Measurements from ENCODE around the gene ERBB4. TPM values are rescaled to one million over a fixed set of nuclear protein-coding genes. Genes with fewer than 3 reads are reported as not detected.

Gene ERBB4
- total RNA-seq, 1 experiment from 2014 or later = 0.04 TPM

- H3K14ac ChIP-seq (ENCODE audit: insufficient read depth, low read length) = no peak overlapping the region
- no peak overlapping the region for H2BK15ac ChIP-seq (ENCODE audit: low read depth, low read length)
- H3K4me1 ChIP-seq (ENCODE audit: insufficient read depth, low read length) = no peaks in the 10 kb centered on the region
- no peak overlapping the region for H2BK12ac ChIP-seq (ENCODE audit: insufficient read length, low read depth, low read length)
- no peak overlapping the region for H3K9ac ChIP-seq (ENCODE audit: extremely low read depth, insufficient read length, low read length)
- no peaks in the 10 kb centered on the region for H3K23me2 ChIP-seq (ENCODE audit: insufficient read length, low read depth, low read length, poor library complexity, severe bottlenecking)
- H3K4ac ChIP-seq (ENCODE audit: low read depth, low read length) = no peak overlapping the region
- Mint-ChIP-seq H3K36me3 (ENCODE audit: insufficient read depth in 1 of 3, low read depth in 3 of 3) (no peaks in the 10 kb centered on the region), H3K4me3 (no peak overlapping the region), H3K27me3 (ENCODE audit: low read depth) (no peaks in the 10 kb centered on the region), H3K4me1 (peaks cover 7% of the 10 kb centered on the region in 2 experiments), H3K9me3 (no peaks in the 10 kb centered on the region), H3K27ac (no peak overlapping the region)
- H3K4me2 ChIP-seq (ENCODE audit: insufficient read depth, insufficient read length, low read length) = no peak overlapping the region
- DNase-seq = no peak
- H4K5ac ChIP-seq (ENCODE audit: insufficient read length, low read depth, low read length) = no peak overlapping the region
- no peak overlapping the region for H3K18ac ChIP-seq (ENCODE audit: insufficient read length, low read depth, low read length)
- no peaks in the 10 kb centered on the region for H3K27me3 ChIP-seq (ENCODE audit: insufficient read depth, low read length)
- H3K79me2 ChIP-seq (ENCODE audit: insufficient read depth, low read length) = no peaks in the 10 kb centered on the region
- no peak overlapping the region for H2BK120ac ChIP-seq (ENCODE audit: low read depth, low read length, poor library complexity, severe bottlenecking)
- H2AFZ ChIP-seq (ENCODE audit: low read length) = no peak overlapping the region
- H2AK5ac ChIP-seq (ENCODE audit: insufficient read length, low read length) = no peak overlapping the region
- WGBS (ENCODE audit: extremely low coverage, insufficient read length, low lambda C conversion rate) = no CpG with 5 or more reads among the region's 2 CpGs
- no peak overlapping the region for H2BK20ac ChIP-seq (ENCODE audit: low read depth, low read length, poor library complexity, severe bottlenecking)
- H4K20me1 ChIP-seq (ENCODE audit: control insufficient read depth, insufficient read depth, insufficient read length) = no peaks in the 10 kb centered on the region
- H3T11ph ChIP-seq (ENCODE audit: low read length) = no peak overlapping the region
- H3K79me1 ChIP-seq (ENCODE audit: insufficient read depth, low read depth, low read length, poor library complexity, severe bottlenecking) = no peaks in the 10 kb centered on the region
- H4K91ac ChIP-seq (ENCODE audit: insufficient read length, low read depth, low read length) = no peak overlapping the region
- no peak overlapping the region for H2BK5ac ChIP-seq (ENCODE audit: insufficient read length, low read length)
- H4K8ac ChIP-seq (replicated peaks; ENCODE audit: insufficient read length, low read depth, low read length) = no peak overlapping the region
- no peak overlapping the region for H3K56ac ChIP-seq (ENCODE audit: insufficient read length, low read depth, low read length)
- H3K9me3 ChIP-seq (ENCODE audit: control insufficient read depth, low read depth, low read length) = no peaks in the 10 kb centered on the region
- no peak for TF ChIP-seq CTCF (conservative IDR thresholded peaks at IDR 0.05)
- H3K23ac ChIP-seq (ENCODE audit: insufficient read length, low read depth, low read length) = no peak overlapping the region
- H3K27ac ChIP-seq (ENCODE audit: insufficient read length, low read depth, low read length) = no peak overlapping the region
These were observed 496.0 kb downstream of the ERBB4 start for GRCh38 chr2:212042562-212042961.

Data from H9 (cell line).